Tibial nerve (tissue), 3 donors: ENCODE data around the gene TRPM8.

Source experiments
- POLR2A ChIP-seq, 2 donors: fragments of 450-650 bp; IDR thresholded peaks; one replicate each; pipeline ENCODE4 v1.6.1; 2017; ENCODE audit warnings: antibody characterized with exemption in 2 of 2, mild to moderate bottlenecking in 2 of 2, moderate library complexity in 2 of 2
- TF ChIP-seq, protein P1 (sequence below), 5 experiments: fragments of 200-600 bp in 3 of 5; fragments of 450-650 bp in 2 of 5; sonication (generic) in 3 of 5; IDR thresholded peaks; one replicate each; pipeline ENCODE4 v1.5.1; 2016 to 2019; ENCODE audit warnings: antibody characterized with exemption in 5 of 5, mild to moderate bottlenecking in 3 of 5, moderate library complexity in 2 of 5

DNA sequence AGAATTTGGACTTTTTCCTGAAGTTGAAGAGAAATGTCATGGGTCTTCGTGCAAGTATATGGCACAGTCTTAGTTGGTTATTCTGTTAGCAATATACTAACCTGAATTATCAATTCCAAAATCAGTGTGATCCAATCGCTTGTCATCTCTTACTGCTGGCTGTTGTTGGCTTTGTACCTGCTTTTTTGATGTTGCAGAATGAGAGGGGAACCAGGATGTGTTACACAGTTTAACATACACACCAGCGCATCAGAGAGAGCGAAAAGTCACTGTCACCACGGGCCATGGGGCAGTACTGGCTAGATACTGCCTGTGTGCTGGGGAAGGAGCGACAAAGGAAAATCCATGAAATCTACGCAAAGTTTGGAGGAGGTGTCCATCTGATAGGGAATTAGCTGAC is 74.0 kb downstream of the TRPM8 start:
- TF ChIP-seq, protein P1, sequence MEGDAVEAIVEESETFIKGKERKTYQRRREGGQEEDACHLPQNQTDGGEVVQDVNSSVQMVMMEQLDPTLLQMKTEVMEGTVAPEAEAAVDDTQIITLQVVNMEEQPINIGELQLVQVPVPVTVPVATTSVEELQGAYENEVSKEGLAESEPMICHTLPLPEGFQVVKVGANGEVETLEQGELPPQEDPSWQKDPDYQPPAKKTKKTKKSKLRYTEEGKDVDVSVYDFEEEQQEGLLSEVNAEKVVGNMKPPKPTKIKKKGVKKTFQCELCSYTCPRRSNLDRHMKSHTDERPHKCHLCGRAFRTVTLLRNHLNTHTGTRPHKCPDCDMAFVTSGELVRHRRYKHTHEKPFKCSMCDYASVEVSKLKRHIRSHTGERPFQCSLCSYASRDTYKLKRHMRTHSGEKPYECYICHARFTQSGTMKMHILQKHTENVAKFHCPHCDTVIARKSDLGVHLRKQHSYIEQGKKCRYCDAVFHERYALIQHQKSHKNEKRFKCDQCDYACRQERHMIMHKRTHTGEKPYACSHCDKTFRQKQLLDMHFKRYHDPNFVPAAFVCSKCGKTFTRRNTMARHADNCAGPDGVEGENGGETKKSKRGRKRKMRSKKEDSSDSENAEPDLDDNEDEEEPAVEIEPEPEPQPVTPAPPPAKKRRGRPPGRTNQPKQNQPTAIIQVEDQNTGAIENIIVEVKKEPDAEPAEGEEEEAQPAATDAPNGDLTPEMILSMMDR (IDR thresholded peaks at IDR 0.05), result no peak
- no peak for TF ChIP-seq POLR2A (IDR thresholded peaks at IDR 0.05)
